H1 (cell line): Measurements from ENCODE around the gene HMOX2.

Experiments
- BACH1 ChIP-seq: IDR thresholded peaks from 2 replicates; pipeline ENCODE4 v1.6.1; 2012; ENCODE audit warnings: low read length, improper control_type of control experiment
- BRCA1 ChIP-seq: IDR thresholded peaks from 2 replicates; pipeline ENCODE4 v1.6.1; 2012; ENCODE audit warnings: low read depth, low read length, improper control_type of control experiment

DNA sequence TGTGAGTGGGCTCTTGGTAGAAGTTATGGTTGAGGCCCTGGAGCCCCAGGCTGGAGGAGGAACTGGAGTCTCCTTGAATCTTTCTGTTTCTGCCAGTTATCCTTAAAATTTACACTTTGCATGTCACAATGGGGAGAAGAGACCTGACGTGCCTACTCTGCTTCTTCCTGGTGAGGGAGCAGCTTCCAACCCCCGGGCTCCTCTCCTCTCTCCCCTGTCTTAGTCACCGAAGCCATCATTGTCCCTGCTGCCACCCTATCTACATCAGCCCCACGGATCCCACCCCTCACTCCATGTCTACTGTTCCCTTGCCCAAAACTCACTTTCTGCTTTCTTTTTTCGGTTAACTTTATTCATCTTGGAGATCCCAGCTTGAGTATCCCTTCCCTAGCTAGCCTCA lies 32.9 kb upstream of the HMOX2 start:
- TF ChIP-seq BACH1 (no peak), BRCA1 (no peak)
